ENCODE results near the gene ITGA1.

DNA sequence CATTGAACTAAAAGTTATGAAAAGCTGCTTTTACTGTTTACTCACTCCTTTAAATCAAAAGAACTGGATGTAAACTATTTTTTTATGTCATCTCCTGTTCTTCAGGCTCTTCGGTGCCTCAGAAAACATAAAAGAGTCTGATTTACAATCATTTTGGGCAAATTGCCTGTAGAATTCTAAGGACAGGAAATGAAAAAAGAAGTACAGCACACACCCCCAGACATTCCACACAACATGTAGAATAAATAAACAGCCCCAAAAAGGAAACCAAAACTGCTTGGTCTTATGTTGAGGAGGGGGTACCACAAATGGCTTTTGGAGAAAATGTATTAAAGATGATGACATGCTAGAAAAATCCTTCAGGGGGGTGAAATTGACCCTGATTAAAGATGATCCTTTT, 57.2 kb downstream of the ITGA1 start:
- TF ChIP-seq CTCF (IDR thresholded peaks at IDR 0.05) (no peak), POLR2A (IDR thresholded peaks at IDR 0.05) (no peak)
